SK-N-SH (cell line): ENCODE data around the gene RNF157. TPM values are rescaled to one million over a fixed set of nuclear protein-coding genes. Genes with fewer than 3 reads are reported as not detected.

Experiments
- CTCF ChIA-PET: fragments of 300-600, 350-600 bp; formaldehyde crosslinking; extraction: SDS; loops from one replicate; lab custom pipeline; 2021; lab: Yijun Ruan, JAX
- POLR2A ChIA-PET: fragments of 350-600 bp; sonication (Branson Sonifier 250); formaldehyde crosslinking; extraction: SDS; loops from one replicate; lab custom pipeline; 2020; ENCODE audit warnings: antibody characterized with exemption, inconsistent platforms; lab: Yijun Ruan, JAX
- DNase-seq: peaks from one replicate; pipeline ENCODE4 v3.0.0; 2012
- H2AFZ ChIP-seq: fragments of 200-600 bp; sonication (generic); 2 replicates; pipeline ENCODE4 v1.8.1; 2016; ENCODE audit warnings: antibody characterized with exemption, mild to moderate bottlenecking, low read depth
- H3F3A ChIP-seq: fragments of 200-600 bp; sonication (generic); replicated peaks from 2 replicates; pipeline ENCODE3; 2016; ENCODE audit warnings: antibody characterized with exemption, mild to moderate bottlenecking; ENCODE audit not compliant: insufficient read depth
- H3K27ac ChIP-seq, 2 experiments: fragments of 200-500 bp in 1 of 2; fragments of 200-600 bp in 1 of 2; sonication (Bioruptor generic) in 1 of 2; sonication (generic), shearing (Covaris generic) in 1 of 2; 2 replicates each; pipeline versions ENCODE4 v1.5.1 to v1.6.1; 2014 to 2016; ENCODE audit warnings: low read depth in 2 of 2, inconsistent platforms in 1 of 2, low read length in 1 of 2, mild to moderate bottlenecking in 1 of 2, mixed read lengths in 1 of 2
- H3K27me3 ChIP-seq: fragments of 200-600 bp; sonication (generic), shearing (Covaris generic); 2 replicates; pipeline ENCODE4 v1.6.1; 2016; ENCODE audit warnings: mixed run types; ENCODE audit not compliant: insufficient read depth
- H3K36me3 ChIP-seq, 2 experiments: fragments of 200-500 bp in 1 of 2; fragments of 200-600 bp in 1 of 2; sonication (Bioruptor generic) in 1 of 2; sonication (generic) in 1 of 2; replicated peaks in 1 of 2; 2 replicates each; pipeline versions ENCODE3 to v1.5.1; 2014 to 2016; ENCODE audit warnings: low read length in 1 of 2, mild to moderate bottlenecking in 1 of 2; ENCODE audit not compliant: insufficient read depth in 2 of 2, control insufficient read depth in 1 of 2
- H3K4me1 ChIP-seq, 2 experiments: fragments of 200-500 bp in 1 of 2; fragments of 200-600 bp in 1 of 2; sonication (Bioruptor generic) in 1 of 2; sonication (generic), shearing (Covaris generic) in 1 of 2; 2 replicates each; pipeline versions ENCODE4 v1.5.1 to v1.6.1; 2014 to 2016; ENCODE audit warnings: low read depth in 1 of 2, low read length in 1 of 2, mixed run types in 1 of 2; ENCODE audit not compliant: insufficient read depth in 2 of 2, control insufficient read depth in 1 of 2
- H3K4me2 ChIP-seq: fragments of 200-600 bp; sonication (generic), shearing (Covaris generic); 2 replicates; pipeline ENCODE4 v1.6.1; 2017; ENCODE audit warnings: mixed run types
- H3K4me3 ChIP-seq, 2 experiments: fragments of 200-500 bp in 1 of 2; fragments of 200-600 bp in 1 of 2; sonication (Bioruptor generic) in 1 of 2; sonication (generic), shearing (Covaris generic) in 1 of 2; 2 replicates each; pipeline versions ENCODE4 v1.5.1 to v1.8.1; 2014 to 2016; ENCODE audit warnings: low read depth in 2 of 2, inconsistent platforms in 1 of 2, low read length in 1 of 2, mild to moderate bottlenecking in 1 of 2, mixed read lengths in 1 of 2, moderate library complexity in 1 of 2
- H3K79me2 ChIP-seq: fragments of 200-600 bp; sonication (generic); 2 replicates; pipeline ENCODE4 v1.8.1; 2017; ENCODE audit warnings: mild to moderate bottlenecking; ENCODE audit not compliant: insufficient read depth
- H3K9ac ChIP-seq: fragments of 200-600 bp; sonication (generic); 2 replicates; pipeline ENCODE4 v1.6.1; 2017; ENCODE audit warnings: mixed run types
- H3K9me2 ChIP-seq: fragments of 200-600 bp; sonication (generic); 2 replicates; pipeline ENCODE4 v1.6.1; 2017; ENCODE audit warnings: mixed run types
- H3K9me3 ChIP-seq: fragments of 200-600 bp; sonication (generic); 2 replicates; pipeline ENCODE4 v1.6.1; 2017; ENCODE audit warnings: mixed run types, mild to moderate bottlenecking, moderate library complexity
- H4K20me1 ChIP-seq: fragments of 200-600 bp; sonication (generic); 2 replicates; pipeline ENCODE4 v1.6.1; 2017; ENCODE audit warnings: mild to moderate bottlenecking, mixed run types; ENCODE audit not compliant: insufficient read depth
- CTCF ChIP-seq: fragments of 200-600 bp; sonication (generic); IDR thresholded peaks from 2 replicates; pipeline ENCODE4 v1.6.1; 2017; ENCODE audit warnings: antibody characterized with exemption, mild to moderate bottlenecking, moderate library complexity
- FOXJ3 ChIP-seq: sonication (generic); formaldehyde crosslinking; IDR thresholded peaks from 2 replicates; pipeline ENCODE4 v1.5.1; 2020; ENCODE audit warnings: mild to moderate bottlenecking, missing genetic modification reagents
- FOXM1 ChIP-seq: IDR thresholded peaks from 2 replicates; pipeline ENCODE4 v1.4.0; 2012; ENCODE audit warnings: low read depth, mild to moderate bottlenecking
- GABPA ChIP-seq: IDR thresholded peaks from 2 replicates; pipeline ENCODE4 v1.4.0; 2012; ENCODE audit warnings: low read depth, mild to moderate bottlenecking
- MEF2A ChIP-seq: IDR thresholded peaks from 2 replicates; pipeline ENCODE4 v1.4.0; 2012; ENCODE audit warnings: low read depth, borderline replicate concordance
- PBX3 ChIP-seq: IDR thresholded peaks from 2 replicates; pipeline ENCODE4; 2012
- POLR2AphosphoS5 ChIP-seq: IDR thresholded peaks from 2 replicates; pipeline ENCODE4 v1.6.1; 2012; ENCODE audit warnings: low read depth, low read length
- RAD21 ChIP-seq: IDR thresholded peaks from 2 replicates; pipeline ENCODE4 v1.6.1; 2012; ENCODE audit warnings: mild to moderate bottlenecking, low read length
- RCOR1 ChIP-seq: fragments of 150-350 bp; IDR thresholded peaks from 2 replicates; pipeline ENCODE4 v1.6.1; 2017; ENCODE audit warnings: antibody characterized with exemption, low read length
- RFX5 ChIP-seq: IDR thresholded peaks from 2 replicates; pipeline ENCODE4 v1.6.1; 2012; ENCODE audit warnings: mild to moderate bottlenecking, improper control_type of control experiment, low read length
- RXRA ChIP-seq: IDR thresholded peaks from 2 replicates; pipeline ENCODE4 v1.4.0; 2012; ENCODE audit warnings: low read depth, mild to moderate bottlenecking, borderline replicate concordance
- SMC3 ChIP-seq: IDR thresholded peaks from 2 replicates; pipeline ENCODE4 v1.6.1; 2012; ENCODE audit warnings: low read depth, low read length, improper control_type of control experiment
- WGBS: methylation state at CpG from one replicate; pipeline ENCODE4 v1.1.6; 2017; ENCODE audit warnings: low lambda C conversion rate; 5-methylcytosine and 5-hydroxymethylcytosine counted together
- polyA plus RNA-seq, 3 experiments: library from polyadenylated mRNA; depleted of rRNA; stranded (reverse); fragments of >200 nt; gene quantifications; 2 replicates each; pipeline ENCODE4 v1.2.3, GENCODE V29; 2012
- TF ChIP-seq, protein P1 (sequence below): IDR thresholded peaks from 2 replicates; pipeline ENCODE4 v1.4.0; 2012; ENCODE audit warnings: low read depth, borderline replicate concordance

The RNF157 gene
- polyA plus RNA-seq, 1 of the 3 experiments (the other 2 are of a cell fraction): 5.2 TPM

- Histone ChIP-seq H3K79me2 (no peaks in the 10 kb centered on the region), H4K20me1 (no peaks in the 10 kb centered on the region), H3K9me3 (no peaks in the 10 kb centered on the region), H2AFZ (peak overlapping the region; percentile 19; the same call in 1 of the 2 replicates), H3K9ac (no peak overlapping the region), H3F3A (peaks cover 4% of the 10 kb centered on the region), H3K27ac (no peak overlapping the region), H3K4me2 (no peak overlapping the region), H3K9me2 (no peaks in the 10 kb centered on the region), H3K36me3 (no peaks in the 10 kb centered on the region), H3K4me3 (no peak overlapping the region), H3K27me3 (no peaks in the 10 kb centered on the region), H3K4me1 (peaks cover 0 to 3% of the 10 kb centered on the region in 2 experiments; a peak in 1 of 4 replicates)
- TF ChIP-seq PBX3: no peak
- TF ChIP-seq MEF2A: no peak
- no peak for TF ChIP-seq FOXJ3 (CRISPR knock-in tag)
- TF ChIP-seq SMC3: no peak
- no peak for TF ChIP-seq RXRA
- TF ChIP-seq CTCF: no peak
- TF ChIP-seq GABPA: no peak
- TF ChIP-seq FOXM1: no peak
- no peak for TF ChIP-seq RCOR1
- TF ChIP-seq POLR2AphosphoS5: no peak
- no peak for TF ChIP-seq RAD21
- no peak for TF ChIP-seq RFX5
- TF ChIP-seq, protein P1, sequence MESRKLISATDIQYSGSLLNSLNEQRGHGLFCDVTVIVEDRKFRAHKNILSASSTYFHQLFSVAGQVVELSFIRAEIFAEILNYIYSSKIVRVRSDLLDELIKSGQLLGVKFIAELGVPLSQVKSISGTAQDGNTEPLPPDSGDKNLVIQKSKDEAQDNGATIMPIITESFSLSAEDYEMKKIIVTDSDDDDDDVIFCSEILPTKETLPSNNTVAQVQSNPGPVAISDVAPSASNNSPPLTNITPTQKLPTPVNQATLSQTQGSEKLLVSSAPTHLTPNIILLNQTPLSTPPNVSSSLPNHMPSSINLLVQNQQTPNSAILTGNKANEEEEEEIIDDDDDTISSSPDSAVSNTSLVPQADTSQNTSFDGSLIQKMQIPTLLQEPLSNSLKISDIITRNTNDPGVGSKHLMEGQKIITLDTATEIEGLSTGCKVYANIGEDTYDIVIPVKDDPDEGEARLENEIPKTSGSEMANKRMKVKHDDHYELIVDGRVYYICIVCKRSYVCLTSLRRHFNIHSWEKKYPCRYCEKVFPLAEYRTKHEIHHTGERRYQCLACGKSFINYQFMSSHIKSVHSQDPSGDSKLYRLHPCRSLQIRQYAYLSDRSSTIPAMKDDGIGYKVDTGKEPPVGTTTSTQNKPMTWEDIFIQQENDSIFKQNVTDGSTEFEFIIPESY: no peak
- ChIA-PET CTCF (interaction anchor here (0.6 to 16.0 kb wide), 21 partner anchors 9 to 228 kb away, joined by 3 to 193 read pairs (median 6); partner anchors contain the start of gene FOXJ1), POLR2A (no interaction called here)
- DNase-seq: no peak
- WGBS: 91% methylated on average over 6 of the region's 6 CpGs
Measured at GRCh38 chr17:76179496-76180467, 60.5 kb downstream of the RNF157 start.
